DOHH2 (cell line): ENCODE data around the gene DNAH7.

Source experiments
- H3F3A ChIP-seq: fragments of 200-600 bp; sonication (generic), shearing (Covaris generic); 2 replicates; pipeline ENCODE4 v1.6.0; 2016; ENCODE audit warnings: antibody characterized with exemption, mild to moderate bottlenecking; ENCODE audit not compliant: control insufficient read depth, insufficient read depth
- H3K27ac ChIP-seq: fragments of 200-600 bp; sonication (generic); 2 replicates; pipeline ENCODE4 v1.5.1; 2014; ENCODE audit warnings: low read depth, mild to moderate bottlenecking, low read length, moderate library complexity
- H3K27me3 ChIP-seq: fragments of 200-600 bp; sonication (generic); 2 replicates; pipeline ENCODE4 v1.6.1; 2014; ENCODE audit warnings: mild to moderate bottlenecking, low read length, mixed read lengths; ENCODE audit not compliant: control insufficient read depth
- H3K36me3 ChIP-seq: fragments of 200-600 bp; sonication (generic); 2 replicates; pipeline ENCODE4 v1.6.1; 2014; ENCODE audit warnings: mild to moderate bottlenecking, low read length, moderate library complexity, mixed read lengths; ENCODE audit not compliant: control insufficient read depth
- H3K4me1 ChIP-seq: fragments of 200-600 bp; sonication (generic); 2 replicates; pipeline ENCODE4 v1.6.1; 2014; ENCODE audit warnings: mild to moderate bottlenecking, low read length, mixed read lengths; ENCODE audit not compliant: control insufficient read depth
- H3K4me2 ChIP-seq: fragments of 200-600 bp; sonication (generic); 2 replicates; pipeline ENCODE4 v1.6.0; 2014; ENCODE audit warnings: mild to moderate bottlenecking, low read length, moderate library complexity
- H3K4me3 ChIP-seq: fragments of 200-600 bp; sonication (generic); 2 replicates; pipeline ENCODE4 v1.5.1; 2014; ENCODE audit warnings: mild to moderate bottlenecking, low read length, mixed read lengths
- H3K79me2 ChIP-seq: fragments of 200-600 bp; sonication (generic); 2 replicates; pipeline ENCODE4 v1.6.1; 2014; ENCODE audit warnings: mild to moderate bottlenecking, low read length, mixed read lengths; ENCODE audit not compliant: control insufficient read depth
- H3K9me2 ChIP-seq: fragments of 200-600 bp; sonication (generic); replicated peaks from 2 replicates; pipeline ENCODE4 v1.6.1; 2014; ENCODE audit warnings: mild to moderate bottlenecking, low read length, mixed read lengths; ENCODE audit not compliant: control insufficient read depth
- H3K9me3 ChIP-seq: fragments of 200-600 bp; sonication (generic); 2 replicates; pipeline ENCODE4 v1.6.1; 2014; ENCODE audit warnings: antibody characterized with exemption, low read length, mixed read lengths; ENCODE audit not compliant: control insufficient read depth, insufficient read depth
- H4K20me1 ChIP-seq: fragments of 200-600 bp; sonication (generic); 2 replicates; pipeline ENCODE4 v1.6.0; 2014; ENCODE audit warnings: low read depth, mild to moderate bottlenecking, antibody characterized with exemption, low read length, moderate library complexity; ENCODE audit not compliant: control insufficient read depth, insufficient read depth
- CTCF ChIP-seq: fragments of 200-600 bp; sonication (generic); IDR thresholded peaks from one replicate; pipeline ENCODE4 v1.5.1; 2014; ENCODE audit warnings: antibody characterized with exemption, mild to moderate bottlenecking, low read depth, low read length; ENCODE audit not compliant: poor library complexity, severe bottlenecking
- EZH2phosphoT487 ChIP-seq: fragments of 200-600 bp; sonication (generic); IDR thresholded peaks from 2 replicates; pipeline ENCODE4 v1.6.1; 2017; ENCODE audit warnings: borderline replicate concordance, mild to moderate bottlenecking, antibody characterized with exemption, low read length, moderate library complexity, mixed read lengths

The DNAH7 gene

GRCh38 chr2:195706161-195706900 lies 362.3 kb downstream of the DNAH7 start:
- Histone ChIP-seq H4K20me1 (no peaks in the 10 kb centered on the region), H3K9me2 (no peaks in the 10 kb centered on the region), H3K79me2 (peaks cover 4% of the 10 kb centered on the region; the same call in 1 of the 2 replicates), H3K4me2 (no peak overlapping the region), H3K27me3 (no peaks in the 10 kb centered on the region), H3F3A (no peaks in the 10 kb centered on the region), H3K9me3 (no peaks in the 10 kb centered on the region), H3K36me3 (peaks cover 9% of the 10 kb centered on the region), H3K27ac (no peak overlapping the region), H3K4me1 (no peaks in the 10 kb centered on the region), H3K4me3 (no peak overlapping the region)
- no peak for TF ChIP-seq EZH2phosphoT487
- TF ChIP-seq CTCF: no peak

- 0 out of 2 replicates have a peak, but pooled peaks cover under 1% of the 10 kb centered on the region for H3K36me3 ChIP-seq
- TF ChIP-seq CTCF (no peak), EZH2phosphoT487 (no peak)
Observed at GRCh38 chr2:195700480-195700879, 368.2 kb downstream of the DNAH7 start.

GRCh38 chr2:195697681-195698220 lies 370.9 kb downstream of the DNAH7 start:
- peaks cover 15% of the 10 kb centered on the region for H3K4me1 ChIP-seq
- no peak overlapping the region for H3K27ac ChIP-seq
- H3K9me3 ChIP-seq: peaks cover 9% of the 10 kb centered on the region; the same call in 1 of the 2 replicates
- peaks cover 7% of the 10 kb centered on the region; the same call in 1 of the 2 replicates for H3K36me3 ChIP-seq
- TF ChIP-seq EZH2phosphoT487: no peak
- no peak for TF ChIP-seq CTCF
- no peaks in the 10 kb centered on the region for H3F3A ChIP-seq
- no peaks in the 10 kb centered on the region for H3K27me3 ChIP-seq
- H3K79me2 ChIP-seq: peaks cover 34% of the 10 kb centered on the region
- H3K4me2 ChIP-seq: no peak overlapping the region; the same call in 1 of the 2 replicates
- no peak overlapping the region for H3K4me3 ChIP-seq
- no peaks in the 10 kb centered on the region for H3K9me2 ChIP-seq
- H4K20me1 ChIP-seq: no peaks in the 10 kb centered on the region

More at GRCh38 chr2:195700480-195700879, 368.2 kb downstream of the DNAH7 start:
- no peak overlapping the region for H3K27ac ChIP-seq
- H3K9me3 ChIP-seq: peaks cover 9% of the 10 kb centered on the region; the same call in 1 of the 2 replicates
- no peaks in the 10 kb centered on the region for H3K27me3 ChIP-seq
- no peaks in the 10 kb centered on the region for H3F3A ChIP-seq
- H3K4me2 ChIP-seq: no peak overlapping the region
- H3K4me3 ChIP-seq: no peak overlapping the region
- H3K9me2 ChIP-seq: no peaks in the 10 kb centered on the region
- peaks cover 11% of the 10 kb centered on the region for H3K79me2 ChIP-seq
- peaks cover 15% of the 10 kb centered on the region for H3K4me1 ChIP-seq
- H4K20me1 ChIP-seq: no peaks in the 10 kb centered on the region
